ENCODE results near the gene PROX1.

The PROX1 gene

DNA sequence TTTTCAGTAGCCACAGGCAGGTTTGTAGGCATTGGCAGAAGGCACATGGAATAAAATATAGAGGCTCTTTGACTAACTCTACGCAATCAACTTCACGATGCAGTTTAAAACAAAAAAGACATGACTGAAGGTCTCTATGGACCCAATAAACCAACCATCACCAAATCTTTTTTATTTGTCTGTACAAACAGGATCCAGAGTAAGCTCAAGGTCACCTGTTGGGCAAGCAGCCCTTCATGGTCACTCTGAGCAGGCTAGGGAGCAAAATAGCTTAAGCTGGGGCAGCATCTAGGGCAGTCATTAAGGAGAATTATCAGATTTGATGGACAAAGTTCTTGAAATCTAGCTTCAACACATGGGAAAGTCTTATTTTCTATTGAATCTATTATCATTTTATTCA is 26.8 kb upstream of the PROX1 start:
- Histone ChIP-seq H3K4me1 (ENCODE audit: control insufficient read depth in 5 of 5, insufficient read depth in 5 of 5, low read length in 5 of 5) (no peaks in the 10 kb centered on the region), H3K27me3 (ENCODE audit: control insufficient read depth in 5 of 5, insufficient read depth in 4 of 5, low read length in 5 of 5) (peaks cover 0 to 2% (median 0%) of the 10 kb centered on the region in 5 donors), H3K9me3 (ENCODE audit: control insufficient read depth in 5 of 5, low read length in 5 of 5) (peaks cover 0 to 4% (median 0%) of the 10 kb centered on the region in 5 donors), H3K27ac (ENCODE audit: low read depth, low read length) (no peak overlapping the region), H3K9ac (ENCODE audit: low read length in 5 of 5) (no peak overlapping the region), H3K4me3 (ENCODE audit: low read depth in 1 of 5, low read length in 5 of 5) (no peak overlapping the region), H3K36me3 (ENCODE audit: control insufficient read depth in 5 of 5, insufficient read depth in 5 of 5, low read length in 5 of 5) (no peaks in the 10 kb centered on the region)

DNA sequence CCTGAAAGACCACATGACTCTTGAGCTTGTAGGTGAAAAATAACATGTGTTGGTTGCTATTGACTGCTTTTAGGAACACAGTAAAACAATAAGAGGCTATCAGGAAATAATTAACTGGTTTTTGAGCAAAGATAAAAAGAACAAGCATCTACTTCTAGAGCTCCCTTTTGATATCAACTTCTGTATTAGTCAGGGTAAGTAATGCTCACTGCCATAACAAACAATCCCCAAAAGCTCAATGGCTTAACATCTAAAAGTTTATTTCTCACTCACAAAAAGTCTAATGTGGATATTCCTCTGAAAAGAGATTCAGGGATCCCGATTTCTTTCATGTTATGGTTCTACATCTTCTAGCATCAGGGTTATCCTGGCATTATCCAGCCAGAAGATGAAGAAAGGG is 25.3 kb upstream of the PROX1 start:
- Histone ChIP-seq H3K27ac (ENCODE audit: low read depth, low read length) (no peak overlapping the region), H3K4me1 (ENCODE audit: control insufficient read depth in 5 of 5, insufficient read depth in 5 of 5, low read length in 5 of 5) (no peaks in the 10 kb centered on the region), H3K27me3 (ENCODE audit: control insufficient read depth in 5 of 5, insufficient read depth in 4 of 5, low read length in 5 of 5) (peaks cover 0 to 2% (median 0%) of the 10 kb centered on the region in 5 donors), H3K9ac (ENCODE audit: low read length in 5 of 5) (no peak overlapping the region), H3K36me3 (ENCODE audit: control insufficient read depth in 5 of 5, insufficient read depth in 5 of 5, low read length in 5 of 5) (no peaks in the 10 kb centered on the region), H3K9me3 (ENCODE audit: control insufficient read depth in 5 of 5, low read length in 5 of 5) (peaks cover 0 to 4% (median 0%) of the 10 kb centered on the region in 5 donors), H3K4me3 (ENCODE audit: low read depth in 1 of 5, low read length in 5 of 5) (no peak overlapping the region)

DNA sequence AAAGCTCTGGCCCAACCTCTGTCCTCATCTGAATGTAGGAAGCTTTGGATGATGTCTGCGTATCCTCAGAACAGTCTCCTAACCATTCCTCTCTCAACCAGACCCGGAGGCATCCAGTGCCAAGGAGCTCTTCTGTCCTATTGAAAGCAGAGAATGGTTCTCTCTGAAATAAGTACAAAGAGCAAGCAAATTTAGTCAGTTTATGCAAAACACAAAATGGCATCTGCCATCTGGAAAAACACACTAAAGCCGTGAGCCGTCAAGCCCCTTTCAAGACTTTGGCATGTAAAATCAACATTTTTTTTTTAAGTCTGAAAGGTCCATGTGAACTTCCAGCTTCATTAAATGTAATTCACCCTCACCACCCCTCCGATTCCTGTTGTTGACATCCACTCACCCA is 21.7 kb upstream of the PROX1 start:
- peaks cover 0 to 2% (median 0%) of the 10 kb centered on the region in 5 donors for H3K27me3 ChIP-seq (ENCODE audit: control insufficient read depth in 5 of 5, insufficient read depth in 4 of 5, low read length in 5 of 5)
- peaks cover 0 to 4% (median 0%) of the 10 kb centered on the region in 5 donors for H3K9me3 ChIP-seq (ENCODE audit: control insufficient read depth in 5 of 5, low read length in 5 of 5)
- no peak overlapping the region for H3K9ac ChIP-seq (ENCODE audit: low read length in 5 of 5)
- no peak overlapping the region for H3K4me3 ChIP-seq (ENCODE audit: low read depth in 1 of 5, low read length in 5 of 5)
- no peaks in the 10 kb centered on the region for H3K4me1 ChIP-seq (ENCODE audit: control insufficient read depth in 5 of 5, insufficient read depth in 5 of 5, low read length in 5 of 5)
- H3K27ac ChIP-seq (ENCODE audit: low read depth, low read length), result no peak overlapping the region
- no peaks in the 10 kb centered on the region for H3K36me3 ChIP-seq (ENCODE audit: control insufficient read depth in 5 of 5, insufficient read depth in 5 of 5, low read length in 5 of 5)

DNA sequence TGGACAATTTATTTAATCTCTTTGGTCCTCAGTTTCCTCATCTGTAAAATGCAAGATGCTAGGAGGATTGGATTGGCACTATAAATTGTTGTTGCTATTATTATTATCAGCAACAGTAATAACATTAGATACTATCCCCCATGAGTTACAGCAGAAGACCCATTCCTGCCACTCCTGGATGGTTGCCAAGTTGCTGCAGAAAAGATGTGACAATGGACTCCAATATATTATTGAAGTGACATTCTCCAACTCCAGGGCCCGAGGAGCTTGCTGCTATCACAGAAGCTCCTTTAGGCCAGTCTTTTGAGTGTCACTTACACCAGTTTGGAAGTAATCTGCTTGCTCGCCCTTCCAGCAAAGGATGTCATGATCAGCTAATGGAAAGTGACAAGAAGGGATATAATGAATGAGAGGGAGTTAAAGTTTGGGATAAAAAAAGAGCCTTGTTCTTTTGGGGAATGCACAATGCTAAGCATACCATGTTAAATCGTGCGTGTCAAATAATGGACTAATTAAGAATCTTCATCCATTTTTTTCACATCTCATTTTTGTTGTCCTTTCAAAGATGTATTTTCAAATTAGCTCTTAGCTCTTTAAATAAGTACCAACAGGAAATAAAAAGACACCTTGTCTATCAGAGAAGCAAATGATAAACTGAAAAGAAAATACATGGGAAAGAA is 19.5 kb upstream of the PROX1 start:
- Histone ChIP-seq H3K9ac (ENCODE audit: low read length in 5 of 5) (no peak overlapping the region), H3K4me3 (ENCODE audit: low read depth in 1 of 5, low read length in 5 of 5) (no peak overlapping the region), H3K4me1 (ENCODE audit: control insufficient read depth in 5 of 5, insufficient read depth in 5 of 5, low read length in 5 of 5) (no peaks in the 10 kb centered on the region), H3K27ac (ENCODE audit: low read depth, low read length) (no peak overlapping the region), H3K9me3 (ENCODE audit: control insufficient read depth in 5 of 5, low read length in 5 of 5) (no peaks in the 10 kb centered on the region), H3K27me3 (ENCODE audit: control insufficient read depth in 5 of 5, insufficient read depth in 4 of 5, low read length in 5 of 5) (peaks cover 0 to 2% (median 0%) of the 10 kb centered on the region in 5 donors), H3K36me3 (ENCODE audit: control insufficient read depth in 5 of 5, insufficient read depth in 5 of 5, low read length in 5 of 5) (no peaks in the 10 kb centered on the region)

DNA sequence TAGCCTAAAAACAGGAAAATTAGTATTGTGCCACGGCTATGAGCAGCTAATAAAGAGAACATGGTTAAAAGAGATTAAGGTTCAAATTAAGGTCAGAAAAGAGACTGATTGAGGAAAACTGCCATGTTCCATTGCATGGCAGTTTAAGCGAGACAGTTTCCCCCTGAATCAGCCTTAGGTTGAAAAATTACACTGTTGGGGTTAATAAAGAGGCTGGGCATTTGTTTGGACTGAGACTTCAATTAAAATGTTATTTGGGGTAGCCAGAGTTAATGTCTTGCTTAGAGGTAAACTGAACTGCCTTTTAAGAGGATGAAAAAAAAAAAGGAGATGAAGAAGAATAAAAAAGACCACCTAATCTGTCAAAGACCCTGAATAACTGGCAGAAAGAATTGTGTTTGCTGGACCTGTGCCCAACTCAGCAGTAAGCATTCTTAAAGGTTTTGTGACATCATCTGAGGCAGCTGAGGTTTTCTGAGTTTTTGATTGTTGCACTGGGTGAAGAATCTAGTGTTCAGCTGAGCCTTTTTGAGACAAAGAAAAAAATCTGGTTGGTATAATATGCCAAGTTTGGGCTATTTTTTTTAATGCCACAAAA is 17.7 kb upstream of the PROX1 start:
- H3K9ac ChIP-seq (ENCODE audit: low read length in 5 of 5), result no peak overlapping the region
- peaks cover 0 to 2% (median 0%) of the 10 kb centered on the region in 5 donors for H3K27me3 ChIP-seq (ENCODE audit: control insufficient read depth in 5 of 5, insufficient read depth in 4 of 5, low read length in 5 of 5)
- no peaks in the 10 kb centered on the region for H3K9me3 ChIP-seq (ENCODE audit: control insufficient read depth in 5 of 5, low read length in 5 of 5)

DNA sequence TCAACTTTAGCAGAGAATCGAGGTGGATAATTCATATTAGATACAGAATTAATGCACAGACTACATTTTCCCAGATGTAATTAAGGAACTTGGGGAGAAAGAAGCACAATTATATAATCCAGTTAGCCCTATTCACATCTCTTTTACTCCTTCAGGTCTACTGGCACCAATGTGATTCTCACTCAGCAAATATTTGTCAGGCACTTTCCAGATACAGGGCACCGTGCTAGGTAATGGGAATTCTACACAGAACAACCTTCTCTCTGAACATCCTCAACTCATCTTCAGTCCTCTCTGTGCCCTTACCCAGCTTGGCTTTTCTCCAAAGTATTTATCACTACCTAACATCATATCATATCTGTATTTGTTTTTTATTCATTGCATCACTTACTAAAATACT is 15.6 kb upstream of the PROX1 start:
- H3K27me3 ChIP-seq (ENCODE audit: control insufficient read depth in 5 of 5, insufficient read depth in 4 of 5, low read length in 5 of 5), result peaks cover 2 to 8% (median 6%) of the 10 kb centered on the region in 5 donors
- H3K27ac ChIP-seq (ENCODE audit: low read depth, low read length), result no peak overlapping the region
- no peak overlapping the region for H3K4me3 ChIP-seq (ENCODE audit: low read depth in 1 of 5, low read length in 5 of 5)
- H3K4me1 ChIP-seq (ENCODE audit: control insufficient read depth in 5 of 5, insufficient read depth in 5 of 5, low read length in 5 of 5), result no peaks in the 10 kb centered on the region
- H3K36me3 ChIP-seq (ENCODE audit: control insufficient read depth in 5 of 5, insufficient read depth in 5 of 5, low read length in 5 of 5), result no peaks in the 10 kb centered on the region
- H3K9ac ChIP-seq (ENCODE audit: low read length in 5 of 5), result no peak overlapping the region
- no peaks in the 10 kb centered on the region for H3K9me3 ChIP-seq (ENCODE audit: control insufficient read depth in 5 of 5, low read length in 5 of 5)

More for the DNA sequence above, 17.7 kb upstream of the PROX1 start:
- Histone ChIP-seq H3K4me1 (ENCODE audit: control insufficient read depth in 5 of 5, insufficient read depth in 5 of 5, low read length in 5 of 5) (no peaks in the 10 kb centered on the region), H3K36me3 (ENCODE audit: control insufficient read depth in 5 of 5, insufficient read depth in 5 of 5, low read length in 5 of 5) (no peaks in the 10 kb centered on the region), H3K4me3 (ENCODE audit: low read depth in 1 of 5, low read length in 5 of 5) (no peak overlapping the region), H3K27ac (ENCODE audit: low read depth, low read length) (no peak overlapping the region)

DNA sequence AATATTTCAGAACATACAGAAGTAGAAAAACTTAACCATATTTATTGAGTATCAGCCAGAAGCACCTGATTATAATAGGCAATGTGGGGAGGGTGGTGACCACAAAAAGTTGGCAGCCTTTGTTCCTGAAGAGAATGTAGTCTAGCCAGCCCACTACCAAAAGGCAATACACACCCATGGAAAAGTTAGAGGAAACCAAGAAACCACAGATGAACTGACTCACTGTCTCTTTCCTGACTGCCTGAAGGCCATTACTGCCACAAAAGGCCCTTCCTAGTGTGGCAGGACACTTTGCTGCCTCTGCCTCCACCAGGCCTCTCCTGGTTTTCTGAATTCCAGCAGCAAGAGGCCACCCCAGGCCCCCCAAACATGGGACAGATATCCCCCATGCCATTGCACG is 14.6 kb upstream of the PROX1 start:
- Histone ChIP-seq H3K4me3 (ENCODE audit: low read depth in 1 of 5, low read length in 5 of 5) (no peak overlapping the region), H3K4me1 (ENCODE audit: control insufficient read depth in 5 of 5, insufficient read depth in 5 of 5, low read length in 5 of 5) (no peaks in the 10 kb centered on the region), H3K9me3 (ENCODE audit: control insufficient read depth in 5 of 5, low read length in 5 of 5) (no peaks in the 10 kb centered on the region), H3K36me3 (ENCODE audit: control insufficient read depth in 5 of 5, insufficient read depth in 5 of 5, low read length in 5 of 5) (no peaks in the 10 kb centered on the region), H3K9ac (ENCODE audit: low read length in 5 of 5) (no peak overlapping the region), H3K27me3 (ENCODE audit: control insufficient read depth in 5 of 5, insufficient read depth in 4 of 5, low read length in 5 of 5) (peaks cover 4 to 16% (median 11%) of the 10 kb centered on the region in 5 donors), H3K27ac (ENCODE audit: low read depth, low read length) (no peak overlapping the region)

DNA sequence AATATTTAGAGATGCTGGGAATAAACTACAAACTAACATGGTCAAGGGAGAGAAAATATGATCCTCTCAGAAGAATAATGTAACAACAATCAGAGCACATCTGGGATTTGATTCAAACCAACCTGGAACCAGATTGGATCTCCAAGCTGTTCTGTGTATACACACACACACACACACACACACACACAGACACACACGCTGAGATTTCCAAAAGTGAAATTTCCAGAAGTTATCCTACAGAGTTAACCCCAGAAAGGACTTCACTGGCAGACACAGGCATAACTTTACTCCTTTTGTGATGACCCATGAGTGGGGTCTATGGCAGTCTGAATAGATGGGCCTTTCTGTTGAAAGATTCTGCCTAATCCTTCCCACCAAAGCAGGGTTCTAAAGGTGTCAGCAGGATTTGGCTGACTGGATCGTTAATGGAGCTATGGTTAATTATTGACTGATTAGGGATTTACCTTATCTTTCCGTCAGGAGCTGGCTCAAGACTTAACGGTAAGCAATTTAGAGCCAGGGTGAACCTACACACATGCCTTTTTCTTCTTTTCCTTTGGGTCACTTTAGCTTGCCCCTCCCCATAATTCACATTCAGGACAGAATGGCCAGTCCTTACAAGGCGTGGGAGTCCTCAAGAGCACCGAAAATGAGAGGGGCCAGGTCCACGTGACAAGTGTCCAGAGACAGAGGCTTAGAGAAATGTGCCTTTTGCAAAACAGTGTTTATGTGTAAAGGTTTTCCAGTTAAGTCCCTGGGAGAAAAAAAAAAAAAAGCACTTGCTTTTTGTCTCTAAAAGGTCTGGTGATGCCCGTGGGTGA is 10.9 kb upstream of the PROX1 start:
- Histone ChIP-seq H3K27ac (ENCODE audit: low read depth, low read length) (no peak overlapping the region), H3K27me3 (ENCODE audit: control insufficient read depth in 5 of 5, insufficient read depth in 4 of 5, low read length in 5 of 5) (peaks cover 27 to 50% (median 38%) of the 10 kb centered on the region in 5 donors), H3K4me3 (ENCODE audit: low read depth in 1 of 5, low read length in 5 of 5) (no peak overlapping the region), H3K9me3 (ENCODE audit: control insufficient read depth in 5 of 5, low read length in 5 of 5) (no peaks in the 10 kb centered on the region), H3K9ac (ENCODE audit: low read length in 5 of 5) (no peak overlapping the region), H3K36me3 (ENCODE audit: control insufficient read depth in 5 of 5, insufficient read depth in 5 of 5, low read length in 5 of 5) (no peaks in the 10 kb centered on the region), H3K4me1 (ENCODE audit: control insufficient read depth in 5 of 5, insufficient read depth in 5 of 5, low read length in 5 of 5) (peaks cover 0 to 5% (median 0%) of the 10 kb centered on the region in 5 donors)

DNA sequence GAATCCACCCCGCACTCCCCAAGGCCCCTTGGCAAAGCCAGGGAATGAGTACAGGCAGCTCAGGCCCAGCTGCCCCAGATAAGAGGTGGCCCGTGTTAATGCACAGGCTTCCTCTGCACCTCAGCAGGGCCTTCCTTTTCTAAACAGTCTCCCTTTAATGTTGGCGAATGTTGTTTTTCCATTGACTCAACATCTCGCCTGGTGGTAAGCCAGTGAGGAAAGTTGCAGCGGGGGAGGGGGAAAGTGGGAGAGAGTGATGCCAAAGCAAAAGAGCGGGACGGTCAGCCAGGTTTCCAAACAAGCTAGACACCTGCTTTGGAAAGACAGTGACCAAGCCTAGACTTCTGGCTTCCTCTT is 10.3 kb upstream of the PROX1 start:
- H3K36me3 ChIP-seq (ENCODE audit: control insufficient read depth in 5 of 5, insufficient read depth in 5 of 5, low read length in 5 of 5), result no peaks in the 10 kb centered on the region
- H3K9ac ChIP-seq (ENCODE audit: low read length in 5 of 5), result no peak overlapping the region
- H3K4me3 ChIP-seq (ENCODE audit: low read depth in 1 of 5, low read length in 5 of 5), result no peak overlapping the region
- H3K9me3 ChIP-seq (ENCODE audit: control insufficient read depth in 5 of 5, low read length in 5 of 5), result no peaks in the 10 kb centered on the region
- peaks cover 0 to 7% (median under 1%) of the 10 kb centered on the region in 5 donors for H3K4me1 ChIP-seq (ENCODE audit: control insufficient read depth in 5 of 5, insufficient read depth in 5 of 5, low read length in 5 of 5)
- peaks cover 29 to 56% (median 44%) of the 10 kb centered on the region in 5 donors for H3K27me3 ChIP-seq (ENCODE audit: control insufficient read depth in 5 of 5, insufficient read depth in 4 of 5, low read length in 5 of 5)
- no peak overlapping the region for H3K27ac ChIP-seq (ENCODE audit: low read depth, low read length)

DNA sequence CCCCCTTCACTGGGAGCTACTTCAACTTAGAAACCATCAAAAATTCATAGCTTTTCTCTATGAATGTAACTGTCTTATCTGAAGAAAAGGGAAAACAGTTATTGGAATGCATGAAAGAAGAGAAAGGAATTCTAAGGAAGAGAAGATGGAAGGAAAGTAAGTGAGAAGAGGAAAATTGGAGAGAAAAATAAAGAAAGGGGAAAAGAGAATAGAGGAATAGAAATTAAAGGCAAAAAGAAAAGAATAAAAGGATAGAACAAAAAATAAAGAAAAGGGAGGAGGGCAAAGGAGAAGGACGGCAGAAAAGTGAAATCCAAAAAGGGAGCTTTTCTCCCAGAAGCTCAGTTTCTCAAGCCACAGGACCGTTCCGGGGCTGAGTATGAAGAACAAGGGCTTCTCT is 9.9 kb upstream of the PROX1 start:
- no peaks in the 10 kb centered on the region for H3K9me3 ChIP-seq (ENCODE audit: control insufficient read depth in 5 of 5, low read length in 5 of 5)
- H3K27me3 ChIP-seq (ENCODE audit: control insufficient read depth in 5 of 5, insufficient read depth in 4 of 5, low read length in 5 of 5), result peaks cover 32 to 60% (median 47%) of the 10 kb centered on the region in 5 donors
- H3K4me1 ChIP-seq (ENCODE audit: control insufficient read depth in 5 of 5, insufficient read depth in 5 of 5, low read length in 5 of 5), result peaks cover 0 to 12% (median 5%) of the 10 kb centered on the region in 5 donors
- no peaks in the 10 kb centered on the region for H3K36me3 ChIP-seq (ENCODE audit: control insufficient read depth in 5 of 5, insufficient read depth in 5 of 5, low read length in 5 of 5)
- H3K27ac ChIP-seq (ENCODE audit: low read depth, low read length), result no peak overlapping the region
- no peak overlapping the region for H3K4me3 ChIP-seq (ENCODE audit: low read depth in 1 of 5, low read length in 5 of 5)
- H3K9ac ChIP-seq (ENCODE audit: low read length in 5 of 5), result no peak overlapping the region

All from subcutaneous abdominal adipose tissue (tissue), 5 donors.